Measurements from ENCODE around the gene IL4R. TPM values are rescaled to one million over a fixed set of nuclear protein-coding genes. Genes with fewer than 3 reads are reported as not detected.

The IL4R gene
- total and polyA plus RNA-seq, 2 of the 13 experiments (the other 11 are each of a cell fraction or from before 2014, with no cell fraction given): 15.9 to 49.6 TPM

GRCh38 chr16:27314161-27314723 is 468 bp downstream of the IL4R start (continued):
- TF ChIP-seq ATF7-NPFF (CRISPR knock-in tag; IDR thresholded peaks at IDR 0.05; ENCODE audit: low read depth) (peak; percentile 44; the same call in 1 of the 2 replicates), RFX1 (IDR thresholded peaks at IDR 0.05) (no peak), ZNF598 (CRISPR knock-in tag; IDR thresholded peaks at IDR 0.05; ENCODE audit: borderline replicate concordance) (peak; percentile 28; the same call in 1 of the 2 replicates), REST (IDR thresholded peaks at IDR 0.05; ENCODE audit: borderline replicate concordance in 1 of 2, low read depth in 1 of 2, low read length in 2 of 2) (no peak), ZNF34 (CRISPR knock-in tag; IDR thresholded peaks at IDR 0.05; ENCODE audit: borderline replicate concordance) (no peak), GATAD2A (CRISPR knock-in tag; IDR thresholded peaks at IDR 0.05) (peak; percentile 46), BRCA1 (CRISPR knock-in tag; IDR thresholded peaks at IDR 0.05) (no peak), HMGA1 (CRISPR knock-in tag; conservative IDR thresholded peaks at IDR 0.05) (no peak), ISL2 (CRISPR knock-in tag; IDR thresholded peaks at IDR 0.05) (0 out of 2 replicates have a peak, but pooled peaks have one; percentile 20), EED (CRISPR knock-in tag; IDR thresholded peaks at IDR 0.05) (peak; percentile 82), PAX8 (CRISPR knock-in tag; IDR thresholded peaks at IDR 0.05; ENCODE audit: borderline replicate concordance) (no peak), CHD2 (IDR thresholded peaks at IDR 0.05; ENCODE audit: low read depth, low read length) (peak; percentile 61; the same call in 1 of the 2 replicates), ZNF782 (CRISPR knock-in tag; IDR thresholded peaks at IDR 0.05; ENCODE audit: borderline replicate concordance) (peak; percentile 45; the same call in 1 of the 2 replicates), RBM39 (IDR thresholded peaks at IDR 0.05; ENCODE audit: low read depth, low read length, poor library complexity, severe bottlenecking) (no peak), ASH2L (IDR thresholded peaks at IDR 0.05; ENCODE audit: insufficient read length, low read depth, low read length) (peak; percentile 77), ZZZ3 (CRISPR knock-in tag; IDR thresholded peaks at IDR 0.05; ENCODE audit: borderline replicate concordance) (peak; percentile 45; the same call in 1 of the 2 replicates), ZNF556 (CRISPR knock-in tag; IDR thresholded peaks at IDR 0.05; ENCODE audit: borderline replicate concordance) (peak; percentile 77; the same call in 1 of the 2 replicates)
- TF ChIP-seq, protein P1, sequence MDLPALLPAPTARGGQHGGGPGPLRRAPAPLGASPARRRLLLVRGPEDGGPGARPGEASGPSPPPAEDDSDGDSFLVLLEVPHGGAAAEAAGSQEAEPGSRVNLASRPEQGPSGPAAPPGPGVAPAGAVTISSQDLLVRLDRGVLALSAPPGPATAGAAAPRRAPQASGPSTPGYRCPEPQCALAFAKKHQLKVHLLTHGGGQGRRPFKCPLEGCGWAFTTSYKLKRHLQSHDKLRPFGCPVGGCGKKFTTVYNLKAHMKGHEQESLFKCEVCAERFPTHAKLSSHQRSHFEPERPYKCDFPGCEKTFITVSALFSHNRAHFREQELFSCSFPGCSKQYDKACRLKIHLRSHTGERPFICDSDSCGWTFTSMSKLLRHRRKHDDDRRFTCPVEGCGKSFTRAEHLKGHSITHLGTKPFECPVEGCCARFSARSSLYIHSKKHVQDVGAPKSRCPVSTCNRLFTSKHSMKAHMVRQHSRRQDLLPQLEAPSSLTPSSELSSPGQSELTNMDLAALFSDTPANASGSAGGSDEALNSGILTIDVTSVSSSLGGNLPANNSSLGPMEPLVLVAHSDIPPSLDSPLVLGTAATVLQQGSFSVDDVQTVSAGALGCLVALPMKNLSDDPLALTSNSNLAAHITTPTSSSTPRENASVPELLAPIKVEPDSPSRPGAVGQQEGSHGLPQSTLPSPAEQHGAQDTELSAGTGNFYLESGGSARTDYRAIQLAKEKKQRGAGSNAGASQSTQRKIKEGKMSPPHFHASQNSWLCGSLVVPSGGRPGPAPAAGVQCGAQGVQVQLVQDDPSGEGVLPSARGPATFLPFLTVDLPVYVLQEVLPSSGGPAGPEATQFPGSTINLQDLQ (CRISPR knock-in tag; IDR thresholded peaks at IDR 0.05): peak; percentile 12; the same call in 1 of the 2 replicates
- TF ChIP-seq, protein P2, sequence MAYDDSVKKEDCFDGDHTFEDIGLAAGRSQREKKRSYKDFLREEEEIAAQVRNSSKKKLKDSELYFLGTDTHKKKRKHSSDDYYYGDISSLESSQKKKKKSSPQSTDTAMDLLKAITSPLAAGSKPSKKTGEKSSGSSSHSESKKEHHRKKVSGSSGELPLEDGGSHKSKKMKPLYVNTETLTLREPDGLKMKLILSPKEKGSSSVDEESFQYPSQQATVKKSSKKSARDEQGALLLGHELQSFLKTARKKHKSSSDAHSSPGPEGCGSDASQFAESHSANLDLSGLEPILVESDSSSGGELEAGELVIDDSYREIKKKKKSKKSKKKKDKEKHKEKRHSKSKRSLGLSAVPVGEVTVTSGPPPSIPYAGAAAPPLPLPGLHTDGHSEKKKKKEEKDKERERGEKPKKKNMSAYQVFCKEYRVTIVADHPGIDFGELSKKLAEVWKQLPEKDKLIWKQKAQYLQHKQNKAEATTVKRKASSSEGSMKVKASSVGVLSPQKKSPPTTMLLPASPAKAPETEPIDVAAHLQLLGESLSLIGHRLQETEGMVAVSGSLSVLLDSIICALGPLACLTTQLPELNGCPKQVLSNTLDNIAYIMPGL (CRISPR knock-in tag; IDR thresholded peaks at IDR 0.05; ENCODE audit: borderline replicate concordance in 1 of 2, low read depth in 1 of 2): peak in 1 of 2 experiments; percentile 8; a peak in 1 of 4 replicates
- TF ChIP-seq, protein P3, sequence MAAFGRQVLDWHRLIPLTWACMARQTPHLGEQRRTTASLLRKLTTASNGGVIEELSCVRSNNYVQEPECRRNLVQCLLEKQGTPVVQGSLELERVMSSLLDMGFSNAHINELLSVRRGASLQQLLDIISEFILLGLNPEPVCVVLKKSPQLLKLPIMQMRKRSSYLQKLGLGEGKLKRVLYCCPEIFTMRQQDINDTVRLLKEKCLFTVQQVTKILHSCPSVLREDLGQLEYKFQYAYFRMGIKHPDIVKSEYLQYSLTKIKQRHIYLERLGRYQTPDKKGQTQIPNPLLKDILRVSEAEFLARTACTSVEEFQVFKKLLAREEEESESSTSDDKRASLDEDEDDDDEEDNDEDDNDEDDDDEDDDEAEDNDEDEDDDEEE (CRISPR knock-in tag; IDR thresholded peaks at IDR 0.05): 0 out of 2 replicates have a peak, but pooled peaks have one; percentile 13

Measured in HepG2 (cell line).